ENCODE data around the gene RWDD4. TPM values are rescaled to one million over a fixed set of nuclear protein-coding genes. Genes with fewer than 3 reads are reported as not detected.

The RWDD4 gene
- total and polyA plus RNA-seq, 3 donors from 2014 or later, result 14.5 to 25.4 (median 23.0) TPM

GRCh38 chr4:183599690-183600089, 59.3 kb downstream of the RWDD4 start:
- intact Hi-C loops (cut with DNase I; ENCODE audit: low total_unique reads), result no loop called here
- H3K36me3 ChIP-seq (ENCODE audit: low read depth, missing control alignments), result no peaks in the 10 kb centered on the region
- TF ChIP-seq POLR2A (IDR thresholded peaks at IDR 0.05) (no peak), CTCF (IDR thresholded peaks at IDR 0.05) (no peak)
- H3K27me3 ChIP-seq, result no peaks in the 10 kb centered on the region
- H3K9me3 ChIP-seq, result no peaks in the 10 kb centered on the region
- no peak overlapping the region for H3K4me3 ChIP-seq
- H3K27ac ChIP-seq, result no peak overlapping the region
- no peak for DNase-seq
- H3K4me1 ChIP-seq, result no peaks in the 10 kb centered on the region

GRCh38 chr4:183599284-183599683, 59.7 kb downstream of the RWDD4 start:
- H3K27me3 ChIP-seq, result no peaks in the 10 kb centered on the region
- no peak for DNase-seq
- TF ChIP-seq CTCF (IDR thresholded peaks at IDR 0.05) (no peak), POLR2A (IDR thresholded peaks at IDR 0.05) (no peak)
- no peaks in the 10 kb centered on the region for H3K4me1 ChIP-seq
- intact Hi-C loops (cut with DNase I; ENCODE audit: low total_unique reads), result no loop called here
- no peak overlapping the region for H3K27ac ChIP-seq
- H3K4me3 ChIP-seq, result no peak overlapping the region
- H3K9me3 ChIP-seq, result no peaks in the 10 kb centered on the region
- no peaks in the 10 kb centered on the region for H3K36me3 ChIP-seq (ENCODE audit: low read depth, missing control alignments)

- H3K4me1 ChIP-seq, result no peaks in the 10 kb centered on the region
- no peak overlapping the region for H3K4me3 ChIP-seq
- H3K9me3 ChIP-seq, result no peaks in the 10 kb centered on the region
- no peak for DNase-seq
- no peaks in the 10 kb centered on the region for H3K27me3 ChIP-seq
- H3K36me3 ChIP-seq (ENCODE audit: low read depth, missing control alignments), result no peaks in the 10 kb centered on the region
- TF ChIP-seq POLR2A (IDR thresholded peaks at IDR 0.05) (no peak), CTCF (IDR thresholded peaks at IDR 0.05) (no peak)
- intact Hi-C loops (cut with DNase I; ENCODE audit: low total_unique reads), result no loop called here
- no peak overlapping the region for H3K27ac ChIP-seq
- 55 to 60% methylated on average over 2 of the region's 2 CpGs for WGBS, 2 donors
Observed at GRCh38 chr4:183596067-183596757, 62.8 kb downstream of the RWDD4 start.

- no peak overlapping the region for H3K27ac ChIP-seq
- no peaks in the 10 kb centered on the region for H3K36me3 ChIP-seq (ENCODE audit: low read depth, missing control alignments)
- no peak overlapping the region for H3K4me3 ChIP-seq
- TF ChIP-seq CTCF (IDR thresholded peaks at IDR 0.05) (no peak), POLR2A (IDR thresholded peaks at IDR 0.05) (no peak)
- no peaks in the 10 kb centered on the region for H3K27me3 ChIP-seq
- intact Hi-C loops (cut with DNase I; ENCODE audit: low total_unique reads), result no loop called here
- no peaks in the 10 kb centered on the region for H3K9me3 ChIP-seq
- H3K4me1 ChIP-seq, result no peaks in the 10 kb centered on the region
- WGBS, 2 donors, result 93% methylated on average over 3 of the region's 3 CpGs
- DNase-seq, result no peak
Observed at GRCh38 chr4:183594823-183595222, 64.2 kb downstream of the RWDD4 start.

GRCh38 chr4:183591301-183591700, 67.7 kb downstream of the RWDD4 start:
- intact Hi-C loops (cut with DNase I; ENCODE audit: low total_unique reads), result no loop called here
- Histone ChIP-seq H3K4me1 (peaks cover 13% of the 10 kb centered on the region), H3K9me3 (no peaks in the 10 kb centered on the region), H3K36me3 (ENCODE audit: low read depth, missing control alignments) (no peaks in the 10 kb centered on the region), H3K27me3 (no peaks in the 10 kb centered on the region), H3K4me3 (no peak overlapping the region), H3K27ac (no peak overlapping the region)
- 93 to 94% methylated on average over 4 of the region's 4 CpGs for WGBS, 2 donors
- DNase-seq, result no peak
- TF ChIP-seq CTCF (IDR thresholded peaks at IDR 0.05) (no peak), POLR2A (IDR thresholded peaks at IDR 0.05) (no peak)
